Left lung (tissue), 10 donors: ENCODE results near the gene MRPS21. TPM values are rescaled to one million over a fixed set of nuclear protein-coding genes. Genes with fewer than 3 reads are reported as not detected.
A peak's percentile ranks its signal among the peaks of the same experiment; 100 is the strongest.

Source experiments
- ATAC-seq: fragments of 200-7000 bp; cut with Tn5 transposase; one replicate; pipeline ENCODE4 v1.9.1; 2020; ENCODE audit warnings: moderate library complexity
- DNase-seq, 4 donors: peaks; one replicate each; pipeline ENCODE4 v3.0.0-alpha.2; 2013 to 2020
- H3K27ac ChIP-seq, 2 donors: fragments of 200-600 bp; sonication (generic) in 1 of 2; one replicate each; pipeline versions ENCODE4 v1.5.0 to v1.8.0; 2020 to 2021
- H3K27me3 ChIP-seq, 2 donors: fragments of 200-600 bp; sonication (generic) in 1 of 2; one replicate each; pipeline versions ENCODE4 v1.5.0 to v1.8.0; 2020 to 2021
- H3K36me3 ChIP-seq, 2 donors: fragments of 200-600 bp; sonication (generic) in 1 of 2; one replicate each; pipeline versions ENCODE4 v1.5.0 to v1.8.0; 2020 to 2021
- H3K4me1 ChIP-seq, 2 donors: fragments of 200-600 bp; one replicate each; pipeline ENCODE4 v1.8.0; 2021
- H3K4me3 ChIP-seq, 2 donors: fragments of 200-600 bp; sonication (generic) in 1 of 2; one replicate each; pipeline versions ENCODE4 v1.5.0 to v1.8.0; 2020 to 2021; ENCODE audit warnings: mild to moderate bottlenecking in 1 of 2
- H3K9me3 ChIP-seq, 2 donors: fragments of 200-600 bp; sonication (generic) in 1 of 2; one replicate each; pipeline versions ENCODE4 v1.5.0 to v1.8.0; 2020 to 2021
- CTCF ChIP-seq, 2 donors: fragments of 200-600 bp; sonication (generic) in 1 of 2; IDR thresholded peaks; one replicate each; pipeline versions ENCODE4 v1.5.0 to v1.8.0; 2021; ENCODE audit warnings: antibody characterized with exemption in 2 of 2
- intact Hi-C, 2 donors: fragments of 100-400 bp; cut with DNase I; formaldehyde crosslinking; loops; one replicate each; pipeline versions ENCODE4 v1.11.2 to v1.14.2; 2022
- polyA plus RNA-seq, 6 donors: library from polyadenylated mRNA; unstranded; fragments of 120-200 nt; gene quantifications; one replicate each; pipeline ENCODE4 v1.2.1, GENCODE V29; 2013; ENCODE audit not compliant: insufficient read length in 6 of 6
- total RNA-seq, 2 donors: library from RNA; stranded (reverse); fragmentation: NEBNext Ultra II Directional; extraction: Animal tissue kit (Norgen Biotek cat#: 25700); gene quantifications; one replicate each; pipeline ENCODE4 v1.2.1, GENCODE V29; 2021
- donor health status: DM: no; HTN: yes; CAD: no.
- donor health status: DM: no; HTN: no; CAD: no.

MRPS21 gene
- total and polyA plus RNA-seq, 8 donors: 44.2 to 66.2 (median 56.2) TPM

- TF ChIP-seq CTCF (IDR thresholded peaks at IDR 0.05): peak; percentile 63 to 68
- Histone ChIP-seq H3K4me1 (peaks cover 0 to 20% of the 10 kb centered on the region in 2 donors), H3K36me3 (no peaks in the 10 kb centered on the region), H3K27ac (peak overlapping the region; percentile 60 to 75), H3K9me3 (no peaks in the 10 kb centered on the region), H3K27me3 (peaks cover 0 to 19% of the 10 kb centered on the region in 2 donors), H3K4me3 (peak overlapping the region; percentile 46 to 47)
- intact Hi-C loops: no loop called here
- ATAC-seq (peak; percentile 82), DNase-seq (peak in 3 of 4 donors; percentile 54 to 78 (median 70))
Observed at GRCh38 chr1:150281221-150281757, 12.4 kb upstream of the MRPS21 start.

- intact Hi-C loops: no loop called here
- DNase-seq: peak; percentile 83 to 96 (median 88)
- peak; percentile 96 for ATAC-seq
- no peak for TF ChIP-seq CTCF (IDR thresholded peaks at IDR 0.05)
- Histone ChIP-seq H3K27ac (peak within 1 kb of the TSS; percentile 60 to 75), H3K9me3 (no peaks in the 10 kb centered on the region), H3K4me1 (peaks cover 0 to 20% of the 10 kb centered on the region in 2 donors), H3K4me3 (peak within 1 kb of the TSS; percentile 46 to 47), H3K36me3 (no peaks in the 10 kb centered on the region), H3K27me3 (peaks cover 0 to 19% of the 10 kb centered on the region in 2 donors)
Observed at GRCh38 chr1:150281758-150282557, 11.7 kb upstream of the MRPS21 start, which contains the start of gene CIART. TSS of gene CIART (plus strand) at chr1:150282554. CDS start at chr1:150283268, 714 bp downstream.

- Histone ChIP-seq H3K27me3 (peaks cover 0 to 19% of the 10 kb centered on the region in 2 donors), H3K4me3 (peak overlapping the region; percentile 46 to 47), H3K36me3 (no peaks in the 10 kb centered on the region), H3K4me1 (peaks cover 0 to 20% of the 10 kb centered on the region in 2 donors), H3K9me3 (no peaks in the 10 kb centered on the region), H3K27ac (peak overlapping the region; percentile 10 to 75)
- DNase-seq: peak in 1 of 4 donors; percentile 46
- TF ChIP-seq CTCF (IDR thresholded peaks at IDR 0.05): no peak
- intact Hi-C loops: no loop called here
- ATAC-seq: peak; percentile 37
Observed at GRCh38 chr1:150282558-150282958, 11.1 kb upstream of the MRPS21 start.

- H3K4me1 ChIP-seq: peaks cover 0 to 20% of the 10 kb centered on the region in 2 donors
- intact Hi-C loops: no loop called here
- TF ChIP-seq CTCF (IDR thresholded peaks at IDR 0.05): no peak
- ATAC-seq (no peak), DNase-seq (no peak)
- H3K27me3 ChIP-seq: peaks cover 0 to 19% of the 10 kb centered on the region in 2 donors
- no peaks in the 10 kb centered on the region for H3K9me3 ChIP-seq
- H3K36me3 ChIP-seq: no peaks in the 10 kb centered on the region
- no peak overlapping the region for H3K4me3 ChIP-seq
- no peak overlapping the region for H3K27ac ChIP-seq
Observed at GRCh38 chr1:150283260-150283659, 10.4 kb upstream of the MRPS21 start.

- Histone ChIP-seq H3K36me3 (no peaks in the 10 kb centered on the region), H3K27me3 (no peaks in the 10 kb centered on the region), H3K4me1 (peaks cover 0 to 5% of the 10 kb centered on the region in 2 donors), H3K27ac (no peak overlapping the region), H3K9me3 (no peaks in the 10 kb centered on the region), H3K4me3 (no peak overlapping the region)
- ATAC-seq (no peak), DNase-seq (no peak)
- TF ChIP-seq CTCF (IDR thresholded peaks at IDR 0.05): no peak
- intact Hi-C loops: no loop called here
Observed at GRCh38 chr1:150288382-150288781, 5.3 kb upstream of the MRPS21 start.
